Caco-2 (cell line): ENCODE data around the gene SERGEF. TPM values are rescaled to one million over a fixed set of nuclear protein-coding genes. Genes with fewer than 3 reads are reported as not detected.

Experiments used
- BruUV-seq: library from RNA; stranded (reverse); fragments of 400-500 nt; replicated peaks from 2 replicates; lab custom pipeline; 2021; lab: Mats Ljungman, UMichigan
- CTCF ChIA-PET: fragments of 300-600 bp; sonication (Branson Sonifier 250); formaldehyde crosslinking; loops from one replicate; lab custom pipeline; 2022; ENCODE audit warnings: antibody characterized with exemption; lab: Charles Lee
- POLR2A ChIA-PET: fragments of 300-600 bp; sonication (Branson Sonifier 250); formaldehyde crosslinking; loops from one replicate; lab custom pipeline; 2022; ENCODE audit warnings: antibody characterized with exemption; lab: Charles Lee
- DNase-seq, 2 experiments: peaks; one replicate each; pipeline versions ENCODE4 v3.0.0 to v3.0.0-alpha.2; 2020 to 2022
- H3K27me3 ChIP-seq: replicated peaks from 2 replicates; pipeline ENCODE4 v1.6.0; 2011; ENCODE audit warnings: low read length; ENCODE audit not compliant: control insufficient read depth, insufficient read depth
- H3K36me3 ChIP-seq: 2 replicates; pipeline ENCODE4 v1.5.1; 2011; ENCODE audit warnings: low read length; ENCODE audit not compliant: control insufficient read depth, insufficient read depth
- H3K4me1 ChIP-seq: fragments of 250-450 bp; sonication (Bioruptor Pico); 2 replicates; pipeline ENCODE4 v1.5.1; 2020; ENCODE audit warnings: mild to moderate bottlenecking
- H3K4me3 ChIP-seq: 2 replicates; pipeline ENCODE4 v1.5.1; 2011; ENCODE audit warnings: low read depth, mild to moderate bottlenecking, control low read depth, low read length
- H3K9me3 ChIP-seq: fragments of 250-450 bp; sonication (Bioruptor Pico); 2 replicates; pipeline ENCODE4 v1.5.1; 2020; ENCODE audit warnings: mild to moderate bottlenecking, moderate library complexity
- H3K27ac Mint-ChIP-seq: one replicate; pipeline ENCODE4 v1.8.0; 2022; ENCODE audit warnings: mixed read lengths; ENCODE audit not compliant: unreplicated experiment
- H3K27me3 Mint-ChIP-seq: one replicate; pipeline ENCODE4 v1.8.0; 2022; ENCODE audit warnings: mixed read lengths; ENCODE audit not compliant: insufficient read depth, unreplicated experiment
- H3K36me3 Mint-ChIP-seq: one replicate; pipeline ENCODE4 v1.8.0; 2022; ENCODE audit warnings: mild to moderate bottlenecking, mixed read lengths; ENCODE audit not compliant: insufficient read depth, unreplicated experiment
- H3K4me1 Mint-ChIP-seq: one replicate; pipeline ENCODE4 v1.8.0; 2022; ENCODE audit warnings: low read depth, mixed read lengths; ENCODE audit not compliant: unreplicated experiment
- H3K4me3 Mint-ChIP-seq: one replicate; pipeline ENCODE4 v1.8.0; 2022; ENCODE audit warnings: mild to moderate bottlenecking, moderate library complexity, mixed read lengths; ENCODE audit not compliant: unreplicated experiment
- H3K9me3 Mint-ChIP-seq: one replicate; pipeline ENCODE4 v1.8.0; 2022; ENCODE audit warnings: mixed read lengths; ENCODE audit not compliant: unreplicated experiment
- CTCF ChIP-seq, 2 experiments: fragments of 200-600 bp in 1 of 2; IDR thresholded peaks; 1 replicate in 1 of 2; 2 replicates in 1 of 2; pipeline versions ENCODE4 v1.5.1 to v1.8.0; 2011 to 2022; ENCODE audit warnings: antibody characterized with exemption in 1 of 2, control low read depth in 1 of 2, inconsistent platforms in 1 of 2, low read depth in 1 of 2, low read length in 1 of 2, mild to moderate bottlenecking in 1 of 2, moderate library complexity in 1 of 2; ENCODE audit not compliant: insufficient read depth in 1 of 2, severe bottlenecking in 1 of 2, unreplicated experiment in 1 of 2
- intact Hi-C: fragments of 100-400 bp; cut with micrococcal nuclease; formaldehyde crosslinking; loops from one replicate; pipeline ENCODE4 v1.10.0; 2022; ENCODE audit not compliant: unreplicated experiment
- total RNA-seq: library from RNA; stranded (reverse); gene quantifications from 2 replicates; pipeline ENCODE4 v1.2.3, GENCODE V29; 2022

The SERGEF gene
- total RNA-seq, 1 experiment from 2014 or later: 17.5 TPM

- DNase-seq: no peak
- no peaks in the 10 kb centered on the region for H3K27me3 Mint-ChIP-seq
- no peak overlapping the region for H3K4me3 Mint-ChIP-seq
- H3K27ac Mint-ChIP-seq: no peak overlapping the region
- no peaks in the 10 kb centered on the region for H3K36me3 Mint-ChIP-seq
- CTCF ChIA-PET: no interaction called here
- Histone ChIP-seq H3K4me3 (no peak overlapping the region), H3K4me1 (no peaks in the 10 kb centered on the region), H3K9me3 (no peaks in the 10 kb centered on the region), H3K36me3 (no peaks in the 10 kb centered on the region), H3K27me3 (no peaks in the 10 kb centered on the region)
- POLR2A ChIA-PET: no interaction called here
- no peaks in the 10 kb centered on the region for H3K4me1 Mint-ChIP-seq
- no peak for TF ChIP-seq CTCF (IDR thresholded peaks at IDR 0.05; ENCODE audit: insufficient read depth in 1 of 2, low read depth in 1 of 2, low read length in 1 of 2, severe bottlenecking in 1 of 2, unreplicated experiment in 1 of 2)
- BruUV-seq: no TSS peak
- intact Hi-C loops: no loop called here
- H3K9me3 Mint-ChIP-seq: no peaks in the 10 kb centered on the region
These were observed 91.0 kb downstream of the SERGEF start for GRCh38 chr11:17921659-17922415.

GRCh38 chr11:17918049-17918605 is 94.7 kb downstream of the SERGEF start:
- Histone ChIP-seq H3K4me3 (no peak overlapping the region), H3K27me3 (no peaks in the 10 kb centered on the region), H3K9me3 (no peaks in the 10 kb centered on the region), H3K4me1 (no peaks in the 10 kb centered on the region), H3K36me3 (no peaks in the 10 kb centered on the region)
- H3K36me3 Mint-ChIP-seq: no peaks in the 10 kb centered on the region
- H3K4me1 Mint-ChIP-seq: no peaks in the 10 kb centered on the region
- no peaks in the 10 kb centered on the region for H3K9me3 Mint-ChIP-seq
- H3K27ac Mint-ChIP-seq: no peak overlapping the region
- intact Hi-C loops: no loop called here
- TF ChIP-seq CTCF (IDR thresholded peaks at IDR 0.05; ENCODE audit: insufficient read depth in 1 of 2, low read depth in 1 of 2, low read length in 1 of 2, severe bottlenecking in 1 of 2, unreplicated experiment in 1 of 2): no peak
- POLR2A ChIA-PET: no interaction called here
- no TSS peak for BruUV-seq
- H3K4me3 Mint-ChIP-seq: no peak overlapping the region
- no peaks in the 10 kb centered on the region for H3K27me3 Mint-ChIP-seq
- no peak for DNase-seq
- CTCF ChIA-PET: no interaction called here

GRCh38 chr11:17917556-17917955 is 95.3 kb downstream of the SERGEF start:
- CTCF ChIA-PET: no interaction called here
- POLR2A ChIA-PET: no interaction called here
- DNase-seq: no peak
- H3K27me3 ChIP-seq: no peaks in the 10 kb centered on the region
- no peak overlapping the region for H3K27ac Mint-ChIP-seq
- TF ChIP-seq CTCF (IDR thresholded peaks at IDR 0.05; ENCODE audit: insufficient read depth in 1 of 2, low read depth in 1 of 2, low read length in 1 of 2, severe bottlenecking in 1 of 2, unreplicated experiment in 1 of 2): no peak
- no peaks in the 10 kb centered on the region for H3K9me3 ChIP-seq
- intact Hi-C loops: no loop called here
- H3K27me3 Mint-ChIP-seq: no peaks in the 10 kb centered on the region
- H3K4me3 ChIP-seq: no peak overlapping the region
- no peak overlapping the region for H3K4me3 Mint-ChIP-seq
- H3K36me3 Mint-ChIP-seq: no peaks in the 10 kb centered on the region
- H3K4me1 ChIP-seq: no peaks in the 10 kb centered on the region
- no peaks in the 10 kb centered on the region for H3K4me1 Mint-ChIP-seq
- H3K36me3 ChIP-seq: no peaks in the 10 kb centered on the region
- H3K9me3 Mint-ChIP-seq: no peaks in the 10 kb centered on the region
- BruUV-seq: no TSS peak
